Parathyroid adenoma (tissue), 2 donors: Measurements from ENCODE around the gene CACNG3.

Experiments used
- H2AFZ ChIP-seq: fragments of 300-600 bp; sonication (generic); one replicate; pipeline ENCODE4 v1.7.0; 2017; ENCODE audit warnings: antibody characterized with exemption, mild to moderate bottlenecking
- H3K27ac ChIP-seq: fragments of 300-600 bp; sonication (generic); one replicate; pipeline ENCODE4 v1.7.0; 2017
- H3K27me3 ChIP-seq: fragments of 300-600 bp; sonication (generic); one replicate; pipeline ENCODE4 v1.7.0; 2017; ENCODE audit warnings: low read length; ENCODE audit not compliant: control insufficient read depth, insufficient read depth
- H3K36me3 ChIP-seq: fragments of 300-600 bp; sonication (generic); one replicate; pipeline ENCODE4 v1.7.0; 2017; ENCODE audit warnings: low read length; ENCODE audit not compliant: control insufficient read depth, insufficient read depth
- H3K4me1 ChIP-seq: fragments of 300-600 bp; sonication (generic); one replicate; pipeline ENCODE4 v1.7.0; 2017; ENCODE audit warnings: control low read depth
- H3K4me2 ChIP-seq: fragments of 300-600 bp; sonication (generic); one replicate; pipeline ENCODE4 v1.7.0; 2017; ENCODE audit warnings: low read length
- H3K4me3 ChIP-seq: fragments of 300-600 bp; sonication (generic); one replicate; pipeline ENCODE4 v1.7.0; 2017; ENCODE audit warnings: low read depth, low read length
- H3K79me2 ChIP-seq: fragments of 300-600 bp; sonication (generic); one replicate; pipeline ENCODE4 v1.7.0; 2017; ENCODE audit warnings: control low read depth
- H3K9ac ChIP-seq: fragments of 300-600 bp; sonication (generic); one replicate; pipeline ENCODE4 v1.7.0; 2017; ENCODE audit warnings: mild to moderate bottlenecking
- H3K9me3 ChIP-seq: fragments of 300-600 bp; sonication (generic); one replicate; pipeline ENCODE4 v1.7.0; 2017; ENCODE audit warnings: low read length; ENCODE audit not compliant: control insufficient read depth
- TF ChIP-seq, protein P1 (sequence below): fragments of 300-600 bp; sonication (generic); IDR thresholded peaks from one replicate; pipeline ENCODE4 v1.7.0; 2017; ENCODE audit warnings: antibody characterized with exemption, mild to moderate bottlenecking
- donor health status: primary hyperparathyroidism.

The CACNG3 gene

DNA sequence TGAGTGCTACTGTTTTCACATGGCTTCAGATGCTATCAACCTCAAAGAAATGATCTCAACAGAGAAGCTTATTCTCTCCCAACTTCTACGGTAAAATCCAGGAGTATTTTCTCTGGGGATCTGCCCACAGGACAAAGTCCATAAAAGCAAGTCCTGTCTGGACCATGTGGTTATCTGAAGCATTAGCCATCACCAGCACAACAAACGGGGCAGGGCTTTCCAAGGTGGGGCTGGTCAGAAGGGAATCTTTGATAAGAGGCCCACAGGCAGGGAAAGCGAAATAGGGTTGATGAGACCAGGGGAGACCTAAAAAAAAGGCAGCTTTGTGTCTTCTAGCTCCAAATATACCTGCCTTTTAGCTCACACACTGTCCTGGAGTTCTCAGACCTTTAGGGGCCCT is 38.7 kb upstream of the CACNG3 start:
- H3K4me1 ChIP-seq = no peaks in the 10 kb centered on the region
- H3K4me3 ChIP-seq = no peak overlapping the region
- no peak overlapping the region for H3K4me2 ChIP-seq
- no peak overlapping the region for H3K27ac ChIP-seq
- H3K9ac ChIP-seq = no peak overlapping the region
- H3K9me3 ChIP-seq = no peaks in the 10 kb centered on the region
- TF ChIP-seq, protein P1, sequence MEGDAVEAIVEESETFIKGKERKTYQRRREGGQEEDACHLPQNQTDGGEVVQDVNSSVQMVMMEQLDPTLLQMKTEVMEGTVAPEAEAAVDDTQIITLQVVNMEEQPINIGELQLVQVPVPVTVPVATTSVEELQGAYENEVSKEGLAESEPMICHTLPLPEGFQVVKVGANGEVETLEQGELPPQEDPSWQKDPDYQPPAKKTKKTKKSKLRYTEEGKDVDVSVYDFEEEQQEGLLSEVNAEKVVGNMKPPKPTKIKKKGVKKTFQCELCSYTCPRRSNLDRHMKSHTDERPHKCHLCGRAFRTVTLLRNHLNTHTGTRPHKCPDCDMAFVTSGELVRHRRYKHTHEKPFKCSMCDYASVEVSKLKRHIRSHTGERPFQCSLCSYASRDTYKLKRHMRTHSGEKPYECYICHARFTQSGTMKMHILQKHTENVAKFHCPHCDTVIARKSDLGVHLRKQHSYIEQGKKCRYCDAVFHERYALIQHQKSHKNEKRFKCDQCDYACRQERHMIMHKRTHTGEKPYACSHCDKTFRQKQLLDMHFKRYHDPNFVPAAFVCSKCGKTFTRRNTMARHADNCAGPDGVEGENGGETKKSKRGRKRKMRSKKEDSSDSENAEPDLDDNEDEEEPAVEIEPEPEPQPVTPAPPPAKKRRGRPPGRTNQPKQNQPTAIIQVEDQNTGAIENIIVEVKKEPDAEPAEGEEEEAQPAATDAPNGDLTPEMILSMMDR = no peak
- H3K36me3 ChIP-seq = no peaks in the 10 kb centered on the region
- no peak overlapping the region for H2AFZ ChIP-seq
- H3K27me3 ChIP-seq = no peaks in the 10 kb centered on the region
- no peaks in the 10 kb centered on the region for H3K79me2 ChIP-seq

DNA sequence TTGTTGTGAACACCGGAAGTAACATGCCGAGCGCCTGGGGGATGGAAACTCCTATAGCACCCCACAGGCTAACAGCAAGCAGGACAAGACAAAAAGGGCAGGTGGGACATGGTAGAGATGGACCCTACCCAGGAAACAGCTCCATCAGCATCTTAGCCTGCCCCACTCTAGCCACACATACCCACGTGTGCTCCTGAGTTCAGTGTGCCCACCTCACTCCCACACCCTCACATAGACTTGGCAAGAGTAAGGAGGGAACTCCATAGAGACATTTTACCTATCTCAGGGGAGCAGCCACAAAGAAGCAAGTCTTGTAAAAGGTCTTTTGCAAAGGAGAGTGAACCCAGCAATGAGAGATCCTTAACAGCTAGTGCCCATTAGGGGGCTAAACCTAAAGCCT is 37.8 kb upstream of the CACNG3 start:
- Histone ChIP-seq H2AFZ (no peak overlapping the region), H3K4me1 (no peaks in the 10 kb centered on the region), H3K4me3 (no peak overlapping the region), H3K4me2 (no peak overlapping the region), H3K79me2 (no peaks in the 10 kb centered on the region), H3K36me3 (no peaks in the 10 kb centered on the region), H3K27ac (no peak overlapping the region), H3K9me3 (no peaks in the 10 kb centered on the region), H3K9ac (no peak overlapping the region), H3K27me3 (no peaks in the 10 kb centered on the region)
- TF ChIP-seq, protein P1 = no peak

DNA sequence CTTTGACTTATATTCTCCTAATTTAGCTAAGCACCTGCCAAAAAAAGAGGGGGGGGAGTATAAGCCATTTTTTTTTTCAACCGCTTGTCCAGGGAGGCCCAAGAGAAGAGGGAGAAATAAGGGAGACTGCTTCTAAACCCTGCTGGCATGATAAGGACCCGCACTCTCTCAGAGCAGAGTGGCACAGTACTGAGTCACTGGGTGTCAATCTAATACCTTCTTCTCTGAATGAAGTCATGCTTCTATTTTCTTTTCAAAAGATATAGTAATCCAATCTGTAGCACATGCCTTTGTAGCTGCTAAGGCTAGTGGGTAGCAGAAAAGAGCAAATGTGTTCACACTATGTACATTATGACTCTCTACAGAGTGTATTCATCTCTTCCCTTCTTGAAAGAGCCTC is 34.9 kb upstream of the CACNG3 start:
- Histone ChIP-seq H3K9ac (no peak overlapping the region), H3K27ac (no peak overlapping the region), H3K36me3 (no peaks in the 10 kb centered on the region), H3K4me1 (no peaks in the 10 kb centered on the region), H2AFZ (no peak overlapping the region), H3K4me3 (no peak overlapping the region), H3K27me3 (no peaks in the 10 kb centered on the region), H3K9me3 (no peaks in the 10 kb centered on the region), H3K79me2 (no peaks in the 10 kb centered on the region), H3K4me2 (no peak overlapping the region)
- TF ChIP-seq, protein P1 = no peak

DNA sequence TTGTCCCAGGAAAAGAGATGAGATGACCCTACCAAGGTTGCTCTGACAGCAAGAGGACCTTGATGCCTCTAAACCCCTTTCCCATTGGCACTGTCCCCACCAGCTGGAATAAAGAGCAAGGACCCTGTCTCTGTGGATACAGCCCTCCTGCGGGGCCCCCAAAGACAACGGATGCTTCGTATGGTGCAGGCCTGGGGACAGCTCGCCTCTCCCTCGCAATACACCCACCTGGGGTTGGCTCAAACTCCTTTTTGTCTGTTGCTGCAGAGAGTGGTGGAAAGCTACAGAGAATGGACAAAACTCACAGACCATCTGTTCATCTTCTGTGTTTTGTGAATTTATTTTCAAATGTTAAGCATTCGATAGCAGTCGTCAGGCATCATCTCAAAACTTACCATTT is 27.6 kb upstream of the CACNG3 start:
- Histone ChIP-seq H3K36me3 (no peaks in the 10 kb centered on the region), H3K9ac (no peak overlapping the region), H3K79me2 (no peaks in the 10 kb centered on the region), H3K4me3 (no peak overlapping the region), H3K9me3 (no peaks in the 10 kb centered on the region), H3K27me3 (no peaks in the 10 kb centered on the region), H3K4me2 (no peak overlapping the region), H3K4me1 (no peaks in the 10 kb centered on the region), H2AFZ (no peak overlapping the region), H3K27ac (no peak overlapping the region)
- TF ChIP-seq, protein P1 = no peak

DNA sequence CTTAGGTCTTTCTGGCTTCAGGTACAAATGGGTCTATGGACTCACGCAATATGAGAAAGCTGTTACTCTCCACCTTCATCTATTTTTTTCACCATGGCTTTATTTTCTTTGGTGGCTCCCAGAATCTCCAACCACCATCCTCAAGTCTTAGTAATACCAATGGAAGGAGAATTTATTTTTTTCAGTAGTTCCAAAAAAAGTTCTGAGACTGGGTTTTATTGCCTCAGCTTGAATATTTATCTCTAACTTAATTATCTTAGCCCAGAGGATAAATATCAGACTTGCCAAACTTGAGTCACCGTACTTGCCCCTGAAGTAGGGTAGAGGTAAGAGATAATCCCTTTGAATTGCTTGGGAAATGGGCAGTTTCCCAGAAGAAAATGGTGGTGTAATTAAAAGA is 23.2 kb upstream of the CACNG3 start:
- Histone ChIP-seq H3K9me3 (peaks cover 3% of the 10 kb centered on the region), H3K4me1 (no peaks in the 10 kb centered on the region), H3K27me3 (no peaks in the 10 kb centered on the region), H3K27ac (no peak overlapping the region), H3K79me2 (no peaks in the 10 kb centered on the region), H3K4me3 (no peak overlapping the region), H3K36me3 (no peaks in the 10 kb centered on the region), H3K9ac (no peak overlapping the region), H2AFZ (no peak overlapping the region), H3K4me2 (no peak overlapping the region)
- TF ChIP-seq, protein P1 = no peak
